ENCODE data around the gene ERI3.

- TF ChIP-seq CTCF (IDR thresholded peaks at IDR 0.05) (no peak), POLR2A (IDR thresholded peaks at IDR 0.05) (no peak), POLR2AphosphoS5 (IDR thresholded peaks at IDR 0.05; ENCODE audit: insufficient read depth in 1 of 2, low read depth in 1 of 2) (no peak)
Observed at GRCh38 chr1:44265656-44266358, 89.2 kb downstream of the ERI3 start.

Data from vagina (tissue), 2 donors.